Esophagus squamous epithelium (tissue), 5 donors: Measurements from ENCODE around the gene BCAR3. TPM values are rescaled to one million over a fixed set of nuclear protein-coding genes. Genes with fewer than 3 reads are reported as not detected.

Source experiments
- DNase-seq: peaks from one replicate; lab custom pipeline; 2025; lab: John Stamatoyannopoulos, UW
- H3K27ac ChIP-seq, 4 donors: fragments of 200-600 bp; sonication (generic); one replicate each; pipeline ENCODE4 v1.5.1; 2016 to 2019; ENCODE audit warnings: mild to moderate bottlenecking in 1 of 4
- H3K27me3 ChIP-seq, 4 donors: fragments of 200-600 bp; sonication (generic); 1 replicate in 3 of 4; 2 replicates in 1 of 4; pipeline versions ENCODE4 v1.5.1 to v1.6.0; 2017 to 2021; ENCODE audit warnings: antibody characterized with exemption in 1 of 4
- H3K36me3 ChIP-seq, 3 donors: fragments of 200-600 bp; sonication (generic); one replicate each; pipeline ENCODE4 v1.5.1; 2016 to 2019
- H3K4me1 ChIP-seq, 3 donors: fragments of 200-600 bp; sonication (generic); one replicate each; pipeline ENCODE4 v1.5.1; 2017 to 2019
- H3K4me3 ChIP-seq, 4 donors: fragments of 200-600 bp; sonication (generic); 1 replicate in 3 of 4; 2 replicates in 1 of 4; pipeline ENCODE4 v1.5.1; 2016 to 2019; ENCODE audit warnings: mild to moderate bottlenecking in 2 of 4, moderate library complexity in 1 of 4
- H3K9me3 ChIP-seq, 3 donors: fragments of 200-600 bp; sonication (generic); one replicate each; pipeline ENCODE4 v1.5.1; 2016 to 2019
- POLR2A ChIP-seq, 4 donors: fragments of 450-650 bp; IDR thresholded peaks; one replicate each; pipeline ENCODE4 v1.6.1; 2017; ENCODE audit warnings: antibody characterized with exemption in 4 of 4, mild to moderate bottlenecking in 4 of 4, moderate library complexity in 3 of 4
- WGBS, 2 donors: methylation state at CpG; one replicate each; pipeline ENCODE4 v1.1.5; 2018; 5-methylcytosine and 5-hydroxymethylcytosine counted together
- intact Hi-C: fragments of 100-400 bp; cut with DNase I; formaldehyde crosslinking; loops from one replicate; pipeline ENCODE4 v1.15.0; 2022
- total RNA-seq, 4 donors: library from RNA; depleted of rRNA; stranded (reverse); fragments of >200 nt; gene quantifications; one replicate each; pipeline ENCODE4 v1.1.0, GENCODE V29; 2016
- TF ChIP-seq, protein P1 (sequence below), 6 experiments: fragments of 450-650 bp in 4 of 6; fragments of 200-600 bp in 2 of 6; sonication (generic) in 2 of 6; IDR thresholded peaks; one replicate each; pipeline ENCODE4 v1.5.1; 2016 to 2019; ENCODE audit warnings: antibody characterized with exemption in 6 of 6, mild to moderate bottlenecking in 4 of 6, moderate library complexity in 4 of 6
- donor health status: DM: yes; HTN: yes; CAD: no.

Gene BCAR3
- total RNA-seq, 4 donors from 2014 or later, result 6.9 to 17.5 (median 9.4) TPM

DNA sequence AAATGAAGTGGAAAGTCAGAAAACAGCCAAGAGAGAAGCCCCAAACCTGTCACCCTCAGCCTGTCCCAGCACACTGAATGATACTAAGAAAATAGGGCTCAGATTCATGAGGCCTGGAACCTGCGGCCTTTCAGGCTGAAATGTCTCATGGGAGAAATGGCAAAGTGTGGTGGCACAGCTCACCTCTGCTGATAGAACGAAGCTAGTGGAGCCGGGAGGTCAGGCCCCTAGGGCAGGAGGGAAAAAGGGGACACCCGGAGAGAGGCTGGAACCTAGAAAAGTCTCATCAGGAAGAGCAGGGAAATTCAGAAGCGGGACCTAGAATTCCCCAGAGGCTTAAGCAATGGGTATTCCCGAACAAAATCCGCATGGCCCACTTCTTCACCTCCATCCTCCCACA lies 107.1 kb downstream of the BCAR3 start:
- Histone ChIP-seq H3K4me3 (no peak overlapping the region), H3K27ac (no peak overlapping the region), H3K36me3 (peaks cover 0 to 90% (median 0%) of the 10 kb centered on the region in 3 donors), H3K27me3 (no peaks in the 10 kb centered on the region), H3K4me1 (peaks cover 0 to 27% (median 6%) of the 10 kb centered on the region in 3 donors), H3K9me3 (no peaks in the 10 kb centered on the region)
- no peak for TF ChIP-seq POLR2A (IDR thresholded peaks at IDR 0.05)
- TF ChIP-seq, protein P1, sequence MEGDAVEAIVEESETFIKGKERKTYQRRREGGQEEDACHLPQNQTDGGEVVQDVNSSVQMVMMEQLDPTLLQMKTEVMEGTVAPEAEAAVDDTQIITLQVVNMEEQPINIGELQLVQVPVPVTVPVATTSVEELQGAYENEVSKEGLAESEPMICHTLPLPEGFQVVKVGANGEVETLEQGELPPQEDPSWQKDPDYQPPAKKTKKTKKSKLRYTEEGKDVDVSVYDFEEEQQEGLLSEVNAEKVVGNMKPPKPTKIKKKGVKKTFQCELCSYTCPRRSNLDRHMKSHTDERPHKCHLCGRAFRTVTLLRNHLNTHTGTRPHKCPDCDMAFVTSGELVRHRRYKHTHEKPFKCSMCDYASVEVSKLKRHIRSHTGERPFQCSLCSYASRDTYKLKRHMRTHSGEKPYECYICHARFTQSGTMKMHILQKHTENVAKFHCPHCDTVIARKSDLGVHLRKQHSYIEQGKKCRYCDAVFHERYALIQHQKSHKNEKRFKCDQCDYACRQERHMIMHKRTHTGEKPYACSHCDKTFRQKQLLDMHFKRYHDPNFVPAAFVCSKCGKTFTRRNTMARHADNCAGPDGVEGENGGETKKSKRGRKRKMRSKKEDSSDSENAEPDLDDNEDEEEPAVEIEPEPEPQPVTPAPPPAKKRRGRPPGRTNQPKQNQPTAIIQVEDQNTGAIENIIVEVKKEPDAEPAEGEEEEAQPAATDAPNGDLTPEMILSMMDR (IDR thresholded peaks at IDR 0.05), result no peak
- 90 to 96% methylated on average over 3 to 7 of the region's 7 CpGs for WGBS, 2 donors
- intact Hi-C loops, result no loop called here
- no peak for DNase-seq

DNA sequence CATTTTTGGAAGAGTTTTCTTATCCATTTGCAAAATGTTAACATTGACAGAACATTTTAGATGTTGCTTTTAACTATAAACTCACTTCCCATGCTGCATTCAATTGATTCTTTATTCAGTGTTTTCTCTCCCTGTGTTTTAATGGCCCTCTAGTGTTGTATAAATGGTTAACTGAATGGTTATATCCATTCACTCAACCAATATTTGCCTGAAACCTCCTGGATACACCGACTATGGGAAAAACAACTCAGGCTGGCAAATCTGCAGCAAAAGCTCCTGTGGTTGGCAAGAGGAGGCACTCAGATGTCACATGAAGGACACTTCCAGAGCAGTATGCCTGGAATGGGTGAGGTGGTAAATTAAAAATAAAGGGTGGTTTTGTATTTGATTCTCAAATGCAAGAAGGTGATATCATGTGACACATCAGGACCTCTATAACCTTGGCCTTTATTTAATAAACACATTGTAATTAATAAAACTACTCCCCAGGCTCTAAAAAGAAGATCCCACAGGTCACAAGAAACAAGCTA lies 107.6 kb downstream of the BCAR3 start:
- Histone ChIP-seq H3K4me1 (peaks cover 0 to 25% (median 1%) of the 10 kb centered on the region in 3 donors), H3K4me3 (no peak overlapping the region), H3K27me3 (no peaks in the 10 kb centered on the region), H3K27ac (no peak overlapping the region), H3K36me3 (peaks cover 0 to 90% (median 0%) of the 10 kb centered on the region in 3 donors), H3K9me3 (no peaks in the 10 kb centered on the region)
- no peak for DNase-seq
- no peak for TF ChIP-seq POLR2A (IDR thresholded peaks at IDR 0.05)
- TF ChIP-seq, protein P1 (IDR thresholded peaks at IDR 0.05), result no peak
- WGBS, 2 donors, result 29 to 45% methylated on average over 1 of the region's 1 CpG
- intact Hi-C loops, result no loop called here

DNA sequence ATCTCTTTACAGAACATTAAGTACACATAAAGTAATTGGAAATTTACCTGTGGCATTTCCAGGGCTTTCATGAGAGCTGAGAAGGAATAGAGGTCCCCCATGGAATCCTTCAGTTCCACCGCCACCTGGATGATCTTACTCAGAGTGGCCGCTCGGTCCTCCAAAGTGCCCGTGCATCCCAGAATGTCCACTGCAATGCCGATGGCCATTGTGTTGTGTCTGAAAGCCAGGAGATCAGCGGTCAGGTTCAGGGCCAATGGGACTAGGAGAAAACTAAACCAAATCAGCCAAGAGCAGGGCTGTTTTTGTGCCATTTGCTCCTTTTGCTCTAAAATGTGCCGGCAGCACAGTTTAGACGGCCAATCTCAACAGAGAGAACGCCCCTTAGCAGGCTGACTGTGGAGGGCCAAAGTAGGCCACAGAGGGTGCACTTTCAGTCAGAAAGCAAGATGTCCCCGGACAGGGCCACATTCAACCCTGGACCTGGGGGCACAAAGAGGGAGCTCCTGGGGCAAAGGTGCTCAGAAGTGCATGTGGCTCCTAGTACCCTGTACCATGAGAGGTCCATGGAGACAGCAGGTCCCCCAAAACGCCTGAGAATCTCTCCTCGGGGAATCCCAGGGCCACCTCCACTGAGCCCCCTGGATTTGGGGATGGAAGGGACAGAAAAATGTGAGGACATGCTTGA lies 109.9 kb downstream of the BCAR3 start:
- DNase-seq, result no peak
- Histone ChIP-seq H3K36me3 (peaks cover 0 to 100% (median 0%) of the 10 kb centered on the region in 3 donors), H3K4me1 (peaks cover 0 to 38% (median 3%) of the 10 kb centered on the region in 3 donors), H3K9me3 (no peaks in the 10 kb centered on the region), H3K27ac (no peak overlapping the region), H3K4me3 (no peak overlapping the region), H3K27me3 (no peaks in the 10 kb centered on the region)
- TF ChIP-seq, protein P1 (IDR thresholded peaks at IDR 0.05), result no peak
- TF ChIP-seq POLR2A (IDR thresholded peaks at IDR 0.05), result no peak
- intact Hi-C loops, result no loop called here
- WGBS, 2 donors, result 91 to 100% methylated on average over 4 to 5 of the region's 12 CpGs

DNA sequence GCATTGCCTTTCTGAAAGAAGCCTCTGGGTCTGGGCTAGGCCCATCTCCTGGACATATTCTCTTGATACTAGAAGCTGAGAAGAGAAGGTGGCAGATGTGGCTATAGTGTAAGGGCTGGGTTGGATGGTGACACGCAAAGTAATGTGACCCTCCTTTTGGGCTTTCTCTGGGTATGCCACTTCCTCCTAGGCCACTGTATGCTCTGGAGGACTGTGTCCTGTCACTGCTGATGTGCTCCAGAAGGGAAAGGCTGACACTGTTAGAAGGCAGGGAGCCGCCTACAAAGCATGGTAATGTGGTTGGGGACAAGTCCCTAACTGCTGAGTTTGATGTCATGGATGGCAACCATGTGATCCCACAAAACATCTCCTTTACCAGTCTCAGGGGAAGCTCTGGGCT lies 112.1 kb downstream of the BCAR3 start:
- peaks cover 0 to 29% (median 3%) of the 10 kb centered on the region in 3 donors for H3K4me1 ChIP-seq
- no peak for DNase-seq
- TF ChIP-seq, protein P1 (IDR thresholded peaks at IDR 0.05), result no peak
- TF ChIP-seq POLR2A (IDR thresholded peaks at IDR 0.05), result no peak
- no peaks in the 10 kb centered on the region for H3K27me3 ChIP-seq
- intact Hi-C loops, result no loop called here
- no peaks in the 10 kb centered on the region for H3K9me3 ChIP-seq
- H3K36me3 ChIP-seq, result peaks cover 0 to 100% (median 0%) of the 10 kb centered on the region in 3 donors
- no CpG with 5 or more reads among the region's 2 CpGs for WGBS, 2 donors
- H3K27ac ChIP-seq, result no peak overlapping the region
- H3K4me3 ChIP-seq, result no peak overlapping the region

DNA sequence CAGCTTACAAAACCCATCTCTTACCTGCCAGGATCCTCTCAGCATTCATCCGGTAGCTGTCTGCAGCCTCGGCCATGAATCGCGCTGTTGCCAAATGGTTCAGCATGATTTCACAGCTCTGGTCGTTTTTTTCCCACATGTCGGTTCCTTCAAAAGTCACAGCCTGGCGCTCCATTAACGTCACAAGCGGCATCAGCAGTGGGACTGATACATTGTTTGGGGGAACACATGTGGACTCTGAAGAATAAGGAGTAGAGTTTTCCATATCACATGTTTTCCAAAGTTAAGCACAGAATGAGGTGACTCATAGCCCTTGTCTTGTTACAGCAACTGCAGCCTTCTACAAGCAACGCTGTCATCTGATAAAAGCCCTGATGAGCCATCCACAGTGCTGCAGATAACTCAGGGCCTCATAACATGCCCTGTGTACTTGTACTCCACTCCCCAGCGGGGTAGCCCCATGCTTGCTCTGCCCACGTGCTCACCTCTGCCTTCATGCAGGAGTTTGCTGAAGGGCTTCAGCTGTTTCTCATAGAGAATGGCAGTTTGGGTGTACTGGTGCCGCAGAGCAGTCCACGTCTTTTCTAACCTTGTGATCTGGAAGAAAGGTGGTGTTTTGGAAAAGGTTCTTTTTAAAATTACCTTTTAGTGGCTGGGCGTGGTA lies 114.2 kb downstream of the BCAR3 start:
- Histone ChIP-seq H3K4me3 (no peak overlapping the region), H3K27me3 (no peaks in the 10 kb centered on the region), H3K4me1 (peaks cover 0 to 29% (median 3%) of the 10 kb centered on the region in 3 donors), H3K9me3 (no peaks in the 10 kb centered on the region), H3K36me3 (peaks cover 0 to 95% (median 0%) of the 10 kb centered on the region in 3 donors), H3K27ac (peak overlapping the region; percentile 40 to 71 (median 54))
- 77 to 82% methylated on average over 13 of the region's 15 CpGs for WGBS, 2 donors
- intact Hi-C loops, result no loop called here
- no peak for DNase-seq
- TF ChIP-seq POLR2A (IDR thresholded peaks at IDR 0.05), result no peak
- TF ChIP-seq, protein P1 (IDR thresholded peaks at IDR 0.05), result no peak
